NCI-H128 (cell line): Measurements from ENCODE around the gene NPHP4.
"Not testable (repeated sequence)": the region's sequence is repeated elsewhere in the genome, so short reads cannot be mapped to it uniquely, and the experiment has no call there.

ENCODE experiments used
- DNase-seq: peaks from one replicate; lab custom pipeline; 2025; ENCODE audit not compliant: unreplicated experiment; lab: John Stamatoyannopoulos, UW

The NPHP4 gene

DNA sequence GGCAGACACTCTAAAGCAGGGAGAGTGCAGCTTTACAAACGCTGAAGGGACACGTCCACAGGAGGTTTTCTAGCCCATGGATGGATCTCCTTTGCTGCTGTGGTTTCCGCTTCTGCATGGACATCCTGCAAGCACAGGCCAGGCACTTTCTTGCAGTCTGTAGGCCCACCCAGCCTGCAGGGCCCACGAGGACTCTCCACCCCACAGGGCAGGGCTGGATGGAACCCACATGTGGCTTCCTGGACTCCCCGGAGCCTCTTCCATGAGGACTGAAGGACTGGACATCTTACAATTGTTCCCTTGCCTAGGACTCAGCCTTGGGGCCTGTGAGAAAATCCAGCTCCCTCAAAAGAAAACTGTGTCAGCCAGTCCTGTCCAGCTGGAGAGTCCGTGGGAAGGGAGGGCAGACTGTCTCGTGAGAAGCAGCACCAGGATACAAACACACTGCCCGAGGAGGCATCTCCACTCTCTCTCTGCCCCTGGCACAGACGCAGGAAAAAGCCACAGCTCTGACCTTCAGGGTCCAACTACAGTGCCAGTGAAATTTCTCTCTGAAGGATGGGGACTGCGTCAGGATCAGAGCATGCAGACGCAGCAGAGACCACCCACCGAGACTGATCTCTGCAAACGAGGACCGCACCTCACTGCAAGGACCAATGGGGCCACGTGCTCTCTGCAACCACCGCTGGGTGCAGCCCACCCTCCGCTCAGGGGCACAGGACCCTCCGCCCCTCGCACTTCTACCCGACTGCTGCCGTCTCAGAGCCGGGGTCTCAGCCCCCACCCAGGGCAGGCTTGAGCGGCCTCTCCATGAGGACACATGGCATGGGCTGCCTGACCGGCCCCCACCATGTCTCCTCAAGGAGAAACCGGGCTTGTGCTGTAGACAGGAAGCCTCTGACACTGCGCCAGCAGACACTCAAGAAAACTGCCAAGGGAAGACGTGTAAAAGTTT lies 130.1 kb downstream of the NPHP4 start:
- no peak for DNase-seq

DNA sequence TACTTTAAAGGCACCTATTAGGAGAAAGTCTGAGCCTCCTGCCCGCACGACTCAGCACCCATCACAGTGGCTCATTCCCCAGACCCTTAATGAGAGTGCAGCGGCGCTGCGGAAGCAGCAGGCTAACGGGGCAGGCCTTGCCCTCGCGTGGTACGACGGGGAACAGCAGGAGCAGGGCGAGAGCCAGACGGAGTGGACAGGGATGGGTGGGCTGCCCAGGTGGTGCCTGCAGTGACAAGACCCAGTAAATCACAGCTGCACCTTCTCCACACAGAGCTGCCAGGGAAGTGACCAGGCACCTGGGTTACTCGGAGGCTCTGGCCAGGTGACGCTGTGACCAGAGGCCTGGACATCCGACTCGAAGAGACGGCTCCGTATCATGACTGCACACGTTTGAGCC lies 131.9 kb downstream of the NPHP4 start:
- DNase-seq: no peak

DNA sequence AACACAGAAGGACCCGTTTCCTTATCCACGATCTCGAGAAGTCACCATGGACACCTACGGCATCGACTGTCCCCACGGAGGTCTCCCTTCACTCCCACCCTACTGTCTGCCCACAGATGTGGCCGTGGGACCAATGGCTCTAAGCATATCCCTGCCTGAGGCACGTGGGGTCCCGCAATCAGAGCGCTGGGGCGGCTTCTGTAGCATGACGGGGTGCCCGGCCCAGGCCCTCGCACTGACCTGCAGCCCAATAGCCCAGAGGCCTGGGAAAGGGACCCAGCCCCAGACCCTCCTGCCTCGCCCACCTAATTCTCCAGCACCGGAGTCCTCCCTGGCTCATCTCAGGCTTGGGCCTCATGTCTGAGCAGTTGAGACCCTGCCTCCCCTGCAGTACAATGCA lies 132.5 kb downstream of the NPHP4 start:
- DNase-seq: no peak

DNA sequence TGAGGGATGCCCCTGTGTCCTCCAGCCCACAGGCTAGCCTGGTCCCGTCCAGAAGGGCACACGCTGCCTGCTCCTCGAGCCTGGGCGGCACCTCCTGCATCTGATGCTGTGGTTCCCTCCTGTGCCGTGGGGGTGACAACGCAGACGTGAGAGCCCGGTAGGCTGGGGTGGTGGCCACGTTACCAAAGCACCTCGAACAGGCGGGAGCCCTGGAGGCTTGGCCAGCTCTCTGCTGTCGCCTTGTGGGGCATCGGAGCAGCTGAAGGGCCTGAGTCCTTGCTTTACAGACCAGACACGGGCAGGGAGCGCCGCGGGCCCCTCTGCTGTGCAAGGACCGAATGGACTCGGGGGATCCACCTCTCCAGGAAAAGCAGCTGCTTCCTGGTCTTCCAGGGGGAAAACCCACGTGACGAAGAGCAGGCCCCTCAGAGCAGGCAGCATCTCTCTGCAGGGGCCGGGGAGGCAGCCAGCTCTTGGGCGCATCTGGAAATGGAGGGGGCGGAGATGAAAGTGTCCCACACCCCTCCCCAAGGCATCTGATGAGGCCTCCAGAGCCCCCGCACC lies 133.3 kb downstream of the NPHP4 start:
- no peak for DNase-seq

DNA sequence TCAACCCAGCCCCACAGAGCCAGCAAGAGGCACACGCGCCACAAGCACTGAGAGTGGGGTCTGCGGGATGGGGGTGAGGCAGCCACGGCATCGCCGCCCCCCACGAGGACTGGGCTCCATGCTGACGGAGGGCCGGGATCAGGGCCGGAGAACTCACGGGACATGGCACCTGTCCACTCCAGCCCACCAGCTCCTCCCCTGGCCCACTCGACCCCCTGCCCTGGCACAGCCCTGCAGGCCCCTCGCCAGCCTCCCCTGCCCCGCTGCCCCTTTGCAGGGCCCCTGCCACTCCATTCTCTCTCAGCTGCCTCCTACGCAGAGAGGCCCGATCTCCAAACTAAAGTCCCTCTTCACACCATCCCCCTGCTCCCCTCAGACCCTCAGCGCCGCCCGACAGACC lies 134.0 kb downstream of the NPHP4 start:
- DNase-seq: no peak

DNA sequence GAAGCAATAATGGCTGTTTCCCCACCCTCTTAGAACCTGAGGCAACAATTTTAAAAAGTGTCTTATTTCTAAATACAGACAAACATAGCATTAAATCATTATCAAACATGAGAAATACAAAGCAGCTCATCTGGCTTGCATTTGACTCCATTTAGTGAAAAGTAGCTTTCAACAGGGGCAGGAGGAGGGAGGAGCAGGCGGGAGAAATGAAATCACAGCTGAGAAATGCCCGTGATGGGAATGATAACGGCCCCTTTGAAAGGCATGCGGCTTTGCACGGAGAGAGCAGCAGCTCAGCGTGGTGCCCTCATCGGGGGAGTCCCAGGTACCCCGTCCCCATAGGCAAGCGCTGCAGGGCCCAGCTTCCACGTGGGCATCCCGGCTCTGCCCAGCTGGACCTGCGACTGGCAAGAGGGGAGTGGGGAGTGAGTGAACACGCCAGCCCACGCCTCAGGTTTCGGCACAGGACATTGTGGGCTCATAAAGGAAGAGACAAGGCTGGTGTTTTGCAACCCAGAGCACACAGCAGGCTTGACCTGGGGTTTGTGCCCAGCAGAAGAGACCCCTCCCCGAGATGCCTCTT lies 134.6 kb downstream of the NPHP4 start:
- DNase-seq: no peak

DNA sequence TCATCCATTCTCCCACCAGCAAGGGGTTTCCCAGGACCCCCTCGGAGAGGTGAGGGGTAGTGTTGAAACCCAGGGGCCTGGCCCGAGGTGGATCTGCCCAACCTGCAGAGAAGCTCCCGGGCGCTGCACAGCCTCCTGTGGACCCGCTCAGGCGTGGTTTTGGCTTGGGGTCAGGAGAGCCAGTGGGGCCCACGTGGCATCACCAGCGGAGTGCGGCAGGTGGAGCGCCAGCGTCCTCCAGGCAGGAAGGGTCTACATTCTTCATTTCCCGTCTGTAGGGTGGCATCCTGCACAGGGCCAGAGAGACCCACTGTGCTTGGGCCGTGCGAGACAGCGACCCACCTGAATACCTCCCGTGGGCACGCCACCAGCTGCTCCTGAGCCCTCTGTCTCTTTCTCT lies 135.2 kb downstream of the NPHP4 start:
- DNase-seq: no peak

DNA sequence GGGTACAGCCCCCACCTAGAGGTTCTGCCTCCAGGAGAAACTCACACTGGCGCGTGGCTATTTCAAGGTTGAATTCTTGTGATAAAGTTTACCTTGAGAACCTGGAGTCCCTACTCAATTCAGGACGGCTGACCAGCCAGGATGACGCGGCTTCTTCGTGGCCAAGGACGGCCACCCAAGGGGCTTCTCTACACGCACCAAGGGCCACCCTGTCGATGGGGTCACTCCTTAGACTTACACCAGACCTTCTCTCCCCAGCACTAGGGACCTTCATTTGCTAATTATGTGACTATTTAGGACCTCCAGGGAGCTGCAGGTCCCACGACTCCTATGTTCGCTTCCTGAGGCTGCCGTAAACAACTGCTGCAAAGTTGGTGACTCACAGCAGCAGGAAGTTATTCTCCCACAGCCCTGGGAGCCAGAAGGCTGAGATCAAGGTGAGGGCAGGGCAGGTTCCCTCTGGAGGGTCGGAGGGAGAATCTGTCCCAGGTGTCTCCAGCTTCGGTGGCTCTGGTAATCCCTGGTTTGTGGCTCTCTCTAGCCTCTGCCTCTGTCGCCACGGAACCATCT lies 135.9 kb downstream of the NPHP4 start:
- no peak for DNase-seq

DNA sequence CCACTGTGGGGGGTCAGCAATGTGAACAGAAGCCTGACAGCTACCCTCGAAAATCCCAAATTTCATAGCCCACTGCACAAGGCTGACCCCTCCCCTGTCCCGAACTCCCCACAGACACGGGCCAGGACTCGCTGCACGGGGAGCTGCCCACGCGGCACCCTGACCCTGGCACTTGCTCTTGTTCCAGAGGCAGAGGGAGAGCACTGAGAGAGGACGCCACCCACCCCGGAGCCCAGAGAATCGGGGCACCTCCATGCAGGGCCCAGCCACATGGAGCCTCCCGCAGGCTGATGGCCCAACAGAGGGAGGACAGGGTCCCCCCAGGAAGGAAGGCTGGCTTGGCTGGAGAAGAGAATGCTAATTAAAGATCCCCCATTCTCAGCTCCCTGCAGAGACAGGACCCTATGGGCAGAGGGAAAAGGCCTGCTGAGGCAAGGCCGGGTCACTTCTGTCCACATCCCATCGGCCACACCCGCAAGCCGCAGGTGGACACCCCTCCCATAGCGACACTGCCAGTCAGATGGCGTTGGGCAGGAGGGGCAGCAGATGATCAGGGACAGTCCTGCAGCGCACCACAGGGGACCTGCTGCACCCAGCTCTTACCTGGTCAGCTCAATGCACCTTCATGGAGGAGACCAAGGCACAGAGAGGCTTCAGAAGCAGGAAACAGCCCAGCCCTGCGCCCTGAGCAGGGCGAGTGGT lies 136.9 kb downstream of the NPHP4 start:
- DNase-seq: no peak

DNA sequence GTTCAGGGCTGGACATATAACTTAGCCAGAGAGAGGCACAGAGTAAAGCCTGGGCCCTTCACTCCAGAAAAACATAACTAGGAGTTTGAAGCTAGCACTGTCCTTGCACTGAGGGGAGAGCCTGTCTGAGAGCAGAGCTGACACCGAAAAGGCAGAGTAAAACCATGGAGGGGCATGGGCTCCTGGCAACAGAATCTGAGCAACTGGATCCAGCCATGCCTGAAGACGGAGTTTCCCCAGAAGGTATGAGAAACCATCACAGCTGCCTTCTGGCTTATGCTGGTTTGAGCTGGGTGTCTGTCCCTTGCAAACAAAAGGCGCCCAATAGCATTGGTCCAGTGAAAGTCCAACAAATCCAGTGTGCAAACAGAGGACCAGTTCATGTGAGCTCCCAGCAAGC lies 137.5 kb downstream of the NPHP4 start:
- no peak for DNase-seq

DNA sequence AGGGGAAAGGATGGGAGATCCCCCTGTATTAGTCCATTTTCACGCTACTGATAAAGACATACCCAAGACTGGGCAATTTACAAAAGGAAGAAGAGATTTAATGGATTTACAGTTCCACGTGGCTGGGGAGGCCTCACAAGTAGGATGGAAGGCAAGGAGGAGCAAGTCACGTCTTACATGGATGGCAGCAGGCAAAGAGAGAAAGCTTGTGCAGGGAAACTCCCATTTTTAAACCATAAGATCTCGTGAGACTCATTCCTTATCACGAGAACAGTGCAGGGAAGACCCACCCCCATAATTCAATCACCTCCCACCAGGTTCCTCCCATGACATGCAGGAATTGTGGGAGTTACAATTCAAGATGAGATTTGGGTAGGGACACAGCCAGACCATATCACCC lies 138.4 kb downstream of the NPHP4 start:
- not testable (repeated sequence) for DNase-seq

DNA sequence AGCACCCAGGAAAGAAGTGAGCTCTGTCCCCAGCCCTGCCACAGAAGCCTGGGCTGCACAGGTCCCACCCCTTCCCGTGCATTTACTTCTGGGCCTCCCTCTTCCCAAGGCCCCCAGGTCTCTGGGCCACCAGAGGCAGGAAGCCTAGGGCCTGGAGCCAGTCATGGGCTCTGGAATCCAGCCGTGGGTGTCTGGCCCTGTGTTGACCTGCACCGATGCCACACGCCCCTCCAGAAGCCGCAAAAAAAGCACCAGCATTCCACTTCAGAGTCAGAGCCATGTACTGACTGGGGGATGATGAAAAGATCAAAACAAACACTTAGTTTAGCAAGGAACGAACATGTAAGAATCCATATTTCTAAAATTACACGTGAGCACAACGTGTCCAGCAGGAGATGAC lies 141.7 kb downstream of the NPHP4 start:
- no peak for DNase-seq

DNA sequence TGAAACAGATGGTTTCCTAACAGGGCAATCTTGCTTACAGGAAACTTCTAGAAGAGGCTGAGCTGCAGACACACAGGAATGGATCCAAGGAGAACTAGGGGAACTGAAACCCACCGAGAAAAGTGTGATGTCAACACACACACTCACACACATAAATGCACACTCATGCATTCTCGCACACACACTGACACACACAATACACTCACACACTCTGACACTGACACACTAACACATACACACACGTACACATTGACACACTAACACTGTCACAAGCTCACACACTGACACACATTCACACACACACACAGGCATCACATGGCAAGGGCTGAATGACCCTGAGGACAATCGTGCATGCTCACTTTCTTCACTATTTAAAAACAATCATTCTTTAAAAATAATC lies 142.7 kb downstream of the NPHP4 start:
- DNase-seq: no peak

DNA sequence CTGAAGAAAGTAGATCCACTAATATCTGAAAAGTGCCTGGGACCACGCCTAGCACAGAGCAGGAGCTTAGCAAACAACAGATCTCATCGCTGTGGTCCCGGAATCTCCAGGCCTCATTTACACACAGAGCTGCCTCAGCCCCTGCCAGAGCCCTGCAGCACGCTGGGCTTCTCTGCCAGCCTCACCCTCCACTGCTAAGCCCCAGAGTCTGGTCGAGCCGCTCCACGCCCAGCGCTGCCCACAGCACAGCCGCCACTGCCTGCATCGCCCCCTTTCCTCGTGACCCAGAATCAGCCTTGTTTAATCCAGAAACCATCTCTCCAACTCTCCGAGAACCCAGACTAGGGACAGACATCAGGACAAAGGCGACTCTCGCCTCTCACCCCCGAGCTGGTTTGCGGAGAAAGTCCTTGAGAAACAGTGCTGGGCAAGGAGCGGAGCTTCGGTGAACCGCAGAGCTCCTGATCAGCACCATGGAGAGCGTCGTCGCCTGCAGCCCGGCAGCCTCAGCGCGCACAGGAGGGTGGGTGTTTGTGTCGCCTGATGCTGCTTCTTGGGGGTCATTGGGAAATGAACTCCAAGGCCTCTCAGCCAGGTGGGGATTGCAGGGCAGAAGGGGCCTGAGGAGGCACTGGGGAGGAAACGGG lies 145.1 kb downstream of the NPHP4 start:
- DNase-seq: no peak

DNA sequence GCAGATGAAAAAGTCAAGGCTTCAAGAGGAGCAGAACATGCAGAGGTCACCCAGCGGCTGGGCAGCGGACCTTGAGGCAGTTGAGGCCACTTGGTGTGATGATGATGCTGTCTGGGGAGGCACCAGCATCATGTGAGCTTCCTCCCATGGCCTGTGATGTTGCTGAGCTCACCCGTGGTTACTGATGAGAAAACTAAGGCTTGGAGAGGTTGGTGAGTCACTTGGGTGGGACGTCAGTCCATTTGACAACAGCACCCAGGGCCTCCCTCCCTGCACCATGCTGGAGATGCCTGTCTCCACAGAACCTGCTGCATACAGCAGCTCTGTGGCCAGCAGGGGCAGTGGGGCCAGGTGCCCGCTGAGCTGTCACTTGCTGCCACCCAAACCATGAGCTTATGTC lies 146.8 kb downstream of the NPHP4 start:
- no peak for DNase-seq

DNA sequence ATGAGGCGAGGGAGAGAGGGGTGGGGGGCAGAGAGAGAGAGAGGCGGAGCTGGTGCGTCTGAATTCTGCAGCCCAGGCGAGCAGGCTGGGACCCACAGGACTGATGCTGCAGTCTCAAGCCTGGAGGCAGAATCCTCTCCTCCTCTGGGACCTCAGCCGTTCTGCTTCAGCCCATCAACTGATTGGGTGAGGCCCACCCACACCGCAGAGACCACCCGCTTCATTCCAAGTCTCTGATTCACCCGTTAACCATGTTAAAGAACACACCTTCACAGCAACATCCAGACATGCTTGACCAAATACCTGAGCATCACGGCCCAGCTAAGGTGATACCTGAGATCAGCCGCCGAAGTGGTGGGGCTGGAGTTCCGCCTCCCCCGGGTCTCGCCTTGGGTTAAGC lies 147.8 kb downstream of the NPHP4 start:
- DNase-seq: no peak

DNA sequence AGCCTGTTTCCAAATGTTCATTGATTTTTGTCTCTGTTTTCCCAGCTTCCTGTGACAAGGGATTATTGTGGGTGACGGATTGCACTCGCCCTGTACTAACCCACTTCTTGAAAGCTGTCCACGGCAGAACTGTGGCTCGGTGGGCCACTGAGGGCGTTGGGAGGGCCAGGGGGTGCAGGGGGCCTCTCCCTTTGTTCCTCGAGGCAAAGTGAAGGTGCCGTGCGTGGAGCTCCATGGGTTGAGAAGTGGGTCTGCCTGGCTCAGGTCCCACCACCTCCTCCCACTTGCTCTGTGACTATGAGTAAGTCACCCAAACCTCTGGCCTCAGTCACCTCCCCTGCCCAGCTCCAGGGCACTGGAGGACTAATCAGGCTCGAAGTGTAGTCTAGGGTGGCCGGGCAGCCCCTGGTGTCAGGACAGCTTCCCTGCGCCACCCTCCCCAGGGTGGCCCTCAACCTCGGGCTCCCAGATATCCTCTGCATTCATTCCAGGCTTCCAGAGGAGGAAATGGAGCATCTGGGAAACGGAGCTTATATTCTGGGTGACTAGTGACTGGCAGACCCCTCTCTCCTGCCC lies 148.6 kb downstream of the NPHP4 start:
- DNase-seq: no peak

DNA sequence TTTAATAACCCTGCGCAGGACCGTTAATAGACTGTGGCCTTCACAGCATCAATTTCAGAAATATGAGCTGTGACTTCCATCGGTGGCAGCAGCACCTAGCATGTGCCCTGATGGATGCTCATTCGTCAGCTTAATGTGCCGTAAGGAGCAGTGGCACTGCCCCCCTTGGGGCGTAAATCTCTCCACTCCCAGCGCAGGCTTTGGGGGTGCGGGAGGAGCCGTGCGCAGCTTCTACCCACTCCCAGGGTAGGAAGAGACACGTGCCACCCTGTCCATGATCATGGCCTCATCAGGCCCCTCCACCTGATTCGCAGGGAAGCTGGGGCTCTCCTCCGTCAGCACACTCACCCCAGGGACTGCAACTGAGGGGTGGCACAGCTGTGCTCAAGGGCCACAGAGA lies 149.5 kb downstream of the NPHP4 start:
- no peak for DNase-seq

DNA sequence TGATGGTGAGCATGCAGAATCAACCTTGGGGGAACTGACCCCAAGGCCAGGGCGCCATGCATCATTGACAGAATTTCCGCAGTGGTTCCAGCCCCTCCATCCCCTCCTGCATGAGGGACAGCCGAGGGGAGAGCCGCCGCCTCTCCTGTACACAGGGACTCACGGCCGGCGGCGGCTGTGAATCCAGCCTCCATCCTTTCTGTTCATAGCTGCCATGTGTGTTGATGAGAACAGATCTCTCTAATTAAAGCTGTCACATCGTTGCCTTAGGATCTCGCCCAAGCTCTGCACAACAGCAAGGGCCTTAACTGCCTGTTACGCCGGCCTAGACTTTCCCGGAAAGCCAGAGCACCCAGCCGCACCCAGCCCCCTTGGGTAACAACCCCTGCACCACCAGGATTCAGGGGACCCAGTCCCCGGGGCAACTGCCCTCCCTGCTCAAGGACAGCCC lies 151.6 kb downstream of the NPHP4 start:
- no peak for DNase-seq

DNA sequence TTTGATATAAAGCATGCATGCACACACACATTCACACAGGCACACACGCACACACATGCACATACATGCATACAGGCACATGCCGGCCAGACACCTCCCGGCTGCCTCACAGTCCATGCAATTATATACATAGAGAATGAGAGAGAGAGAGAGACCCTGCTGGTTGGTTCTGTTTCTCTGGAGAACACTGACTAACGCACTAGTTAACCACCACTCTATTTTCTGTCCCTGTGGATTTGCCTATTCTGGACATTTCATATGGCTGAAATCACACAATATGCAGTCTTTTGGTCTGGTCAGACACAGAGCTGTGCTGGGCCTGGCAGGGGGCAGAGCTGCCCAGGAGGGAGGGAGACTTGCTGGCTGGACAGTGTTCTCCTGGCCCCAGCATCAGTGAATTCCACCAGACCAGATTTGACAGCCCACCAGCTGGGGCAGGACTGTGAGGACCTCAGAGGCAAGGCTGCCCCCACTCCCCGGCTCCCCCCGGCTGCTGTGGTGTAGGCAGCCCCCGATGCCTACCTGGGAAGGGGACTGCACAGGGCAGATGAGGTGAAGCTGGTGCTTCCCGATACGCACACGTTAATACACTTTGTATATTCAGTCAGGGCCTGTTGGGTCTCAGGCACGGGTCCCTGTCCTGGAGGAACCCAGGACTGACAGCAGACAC lies 152.2 kb downstream of the NPHP4 start:
- no peak for DNase-seq
